ENCODE measurements around the gene STAT5B. TPM values are rescaled to one million over a fixed set of nuclear protein-coding genes. Genes with fewer than 3 reads are reported as not detected.
"Not testable (repeated sequence)": the region's sequence is repeated elsewhere in the genome, so short reads cannot be mapped to it uniquely, and the experiment has no call there.

The STAT5B gene
- total and polyA plus RNA-seq, 11 donors: 13.0 to 51.9 (median 31.4) TPM

DNA sequence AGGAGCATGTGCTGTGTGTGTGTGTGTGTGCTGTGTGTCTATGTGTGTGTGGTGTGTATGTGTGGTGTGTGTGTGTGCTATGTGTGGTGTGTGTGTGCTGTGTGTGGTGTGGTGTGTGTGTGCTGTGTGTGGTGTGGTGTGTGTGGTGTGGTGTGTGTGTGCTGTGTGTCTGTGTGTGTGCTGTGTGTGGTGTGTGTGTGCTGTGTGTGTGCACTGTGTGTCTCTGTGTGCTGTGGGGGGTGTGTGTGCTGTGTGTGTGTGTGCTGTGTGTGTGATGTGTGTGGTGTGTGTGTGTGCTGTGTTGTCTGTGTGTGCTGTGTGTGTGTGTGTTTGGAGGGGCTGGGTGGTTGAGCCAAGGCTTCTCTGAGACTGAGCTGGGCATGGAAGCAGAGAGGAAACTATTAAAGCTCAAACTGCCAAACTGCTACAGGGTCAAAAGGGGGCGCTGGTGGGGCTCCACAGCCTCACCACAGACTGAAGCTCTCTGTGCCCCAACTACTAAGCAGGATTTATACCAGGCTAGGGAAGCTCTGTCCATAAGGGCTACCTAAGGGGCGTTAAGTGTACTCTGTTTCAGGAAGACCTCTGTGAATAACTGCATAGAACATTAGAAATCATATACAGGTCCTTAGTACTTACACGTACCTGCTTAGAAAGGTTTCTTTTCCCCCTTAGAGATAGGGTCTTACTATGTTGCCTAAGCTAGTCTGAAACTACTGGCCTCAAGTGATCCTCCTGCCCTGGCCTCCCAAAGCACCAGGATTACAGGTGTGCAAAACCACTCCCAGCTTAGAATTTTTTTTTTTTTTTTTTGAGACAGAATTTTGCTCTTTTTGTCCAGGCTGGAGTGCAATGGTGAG, 54.1 kb downstream of the STAT5B start:
- no peaks in the 10 kb centered on the region for H3K27me3 ChIP-seq
- H3K4me1 ChIP-seq: peaks cover 0 to 5% (median 2%) of the 10 kb centered on the region in 12 donors
- no peak for TF ChIP-seq POLR2A (IDR thresholded peaks at IDR 0.05)
- peak; percentile 10 to 52 (median 41) for TF ChIP-seq CTCF (IDR thresholded peaks at IDR 0.05)
- no peaks in the 10 kb centered on the region for H3K9me3 ChIP-seq
- DNase-seq (peak in 1 of 5 donors; percentile 34), ATAC-seq (peak in 3 of 4 donors; percentile 60 to 65 (median 63))
- H3K36me3 ChIP-seq: peaks cover 0 to 74% (median 55%) of the 10 kb centered on the region in 9 donors
- no peak overlapping the region for H3K27ac ChIP-seq
- intact Hi-C loops (cut with DNase I): loop anchor here in 1 of 10 donors (10.0 kb wide), 1 partner anchor 53 kb away; the partner anchor contains the start of gene STAT5B
- H3K4me3 ChIP-seq: no peak overlapping the region
- 52 to 63% (median 61%) methylated on average over 3 of the region's 3 CpGs for WGBS, 4 donors

- H3K9me3 ChIP-seq; H3K4me3 ChIP-seq; DNase-seq; ATAC-seq; intact Hi-C loops (cut with DNase I); H3K4me1 ChIP-seq; H3K27ac ChIP-seq; H3K27me3 ChIP-seq: not testable (repeated sequence)
- WGBS, 4 donors: 100% methylated on average over 2 to 3 of the region's 17 CpGs; no CpG with 5 or more reads in 2 of the 4 donors
- H3K36me3 ChIP-seq: peaks cover 0 to 81% (median 71%) of the 10 kb centered on the region in 9 donors
These were observed 56.9 kb downstream of the STAT5B start for GRCh38 chr17:42219280-42219679.

DNA sequence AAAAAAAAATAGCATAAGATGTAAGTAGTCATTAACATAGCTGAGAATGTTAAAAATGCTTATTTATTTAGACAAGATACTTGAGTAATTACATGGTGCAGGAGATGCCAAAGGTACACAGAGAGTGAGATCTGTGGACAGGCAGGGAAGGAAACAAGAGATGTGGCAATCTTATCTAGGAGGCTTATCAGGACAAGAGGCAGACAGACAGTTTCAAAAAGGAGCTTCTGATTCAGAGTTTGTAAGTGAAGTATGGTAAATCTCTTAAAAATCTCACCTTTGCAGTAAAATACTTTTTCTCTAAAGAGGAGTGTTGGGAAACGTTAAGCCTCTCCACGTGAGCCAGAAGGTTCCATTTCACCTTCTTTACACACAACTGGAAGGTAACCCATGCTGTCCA, 62.0 kb downstream of the STAT5B start:
- no peak overlapping the region for H3K27ac ChIP-seq
- peaks cover 2 to 94% (median 91%) of the 10 kb centered on the region in 9 donors for H3K36me3 ChIP-seq
- H3K4me1 ChIP-seq: peaks cover 0 to 11% (median 0%) of the 10 kb centered on the region in 12 donors
- H3K27me3 ChIP-seq: no peaks in the 10 kb centered on the region
- no peak for ATAC-seq
- no peak overlapping the region for H3K4me3 ChIP-seq
- H3K9me3 ChIP-seq: no peaks in the 10 kb centered on the region
- intact Hi-C loops (cut with DNase I): no loop called here
- WGBS, 4 donors: 86 to 94% (median 89%) methylated on average over 2 of the region's 2 CpGs
- DNase-seq: no peak
- TF ChIP-seq POLR2A (IDR thresholded peaks at IDR 0.05) (no peak), CTCF (IDR thresholded peaks at IDR 0.05) (no peak)

DNA sequence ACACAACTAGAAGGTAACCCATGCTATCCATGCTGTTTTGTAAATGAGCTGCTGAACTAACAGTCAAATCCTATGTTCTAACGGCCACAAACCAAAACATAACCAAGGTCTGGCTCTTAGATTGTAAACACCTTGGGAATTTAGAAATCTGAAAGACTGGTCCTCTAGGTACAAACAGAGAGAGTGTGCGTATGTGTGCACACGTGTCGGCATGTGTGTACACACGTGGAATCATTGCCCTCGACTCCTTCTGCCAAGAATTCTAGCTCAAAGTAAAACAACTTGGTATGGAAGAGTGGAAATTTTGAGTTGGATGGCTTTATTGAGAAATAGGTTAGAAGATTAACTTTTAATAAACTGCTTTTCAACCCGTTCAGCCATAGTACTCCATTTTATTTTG, 63.8 kb downstream of the STAT5B start:
- Histone ChIP-seq H3K4me3 (peak overlapping the region in 1 of 12 donors; percentile 10), H3K36me3 (peaks cover 2 to 100% (median 97%) of the 10 kb centered on the region in 9 donors), H3K27me3 (no peaks in the 10 kb centered on the region), H3K27ac (peak overlapping the region in 9 of 12 donors; percentile 12 to 64 (median 46)), H3K9me3 (no peaks in the 10 kb centered on the region), H3K4me1 (peaks cover 0 to 11% (median 0%) of the 10 kb centered on the region in 12 donors)
- ATAC-seq (peak in 2 of 4 donors; percentile 3 to 21), DNase-seq (no peak)
- TF ChIP-seq POLR2A (IDR thresholded peaks at IDR 0.05): no peak
- no peak for TF ChIP-seq CTCF (IDR thresholded peaks at IDR 0.05)
- intact Hi-C loops (cut with DNase I): no loop called here
- WGBS, 4 donors: 72 to 82% (median 79%) methylated on average over 7 of the region's 7 CpGs

GRCh38 chr17:42211921-42212341, 64.3 kb downstream of the STAT5B start:
- H3K9me3 ChIP-seq; H3K27me3 ChIP-seq; intact Hi-C loops (cut with DNase I): not testable (repeated sequence)
- DNase-seq (peak; percentile 69 to 85 (median 71)), ATAC-seq (peak; percentile 90 to 94 (median 92))
- 73 to 84% (median 79%) methylated on average over 9 of the region's 9 CpGs for WGBS, 4 donors
- Histone ChIP-seq H3K4me1 (peaks cover 0 to 11% (median 0%) of the 10 kb centered on the region in 12 donors), H3K27ac (peak overlapping the region in 8 of 12 donors; percentile 12 to 64 (median 48)), H3K36me3 (peaks cover 2 to 100% (median 97%) of the 10 kb centered on the region in 9 donors), H3K4me3 (peak overlapping the region in 1 of 12 donors; percentile 10)
